SU-DHL-6 (cell line): ENCODE results near the gene FCHSD2.

Source experiments
- H2AFZ ChIP-seq: fragments of 200-600 bp; sonication (generic); 2 replicates; pipeline ENCODE4 v1.6.1; 2014; ENCODE audit warnings: low read depth, mild to moderate bottlenecking, moderate library complexity, mixed read lengths, antibody characterized with exemption, low read length; ENCODE audit not compliant: severe bottlenecking
- H3F3A ChIP-seq: fragments of 200-600 bp; shearing (Covaris generic); 2 replicates; pipeline ENCODE4 v1.6.0; 2016; ENCODE audit warnings: antibody characterized with exemption, mild to moderate bottlenecking; ENCODE audit not compliant: insufficient read depth
- H3K27ac ChIP-seq: fragments of 200-600 bp; sonication (generic); 2 replicates; pipeline ENCODE4 v1.5.1; 2016; ENCODE audit warnings: low read depth, mild to moderate bottlenecking, low read length, moderate library complexity, mixed read lengths
- H3K27me3 ChIP-seq: fragments of 200-600 bp; sonication (generic), shearing (Covaris generic); 2 replicates; pipeline ENCODE4 v1.6.0; 2014; ENCODE audit warnings: mild to moderate bottlenecking, low read length
- H3K36me3 ChIP-seq: fragments of 200-600 bp; sonication (generic); 2 replicates; pipeline ENCODE4 v1.6.1; 2014; ENCODE audit warnings: mild to moderate bottlenecking, low read length, mixed read lengths
- H3K4me2 ChIP-seq: fragments of 300-600, 200-600 bp; shearing (Covaris generic), sonication (generic); 2 replicates; pipeline ENCODE4 v1.6.0; 2014; ENCODE audit warnings: low read length, low read depth, mild to moderate bottlenecking; ENCODE audit not compliant: poor library complexity, severe bottlenecking
- H3K4me3 ChIP-seq: fragments of 200-600 bp; sonication (generic); 2 replicates; pipeline ENCODE4 v1.5.1; 2014; ENCODE audit warnings: antibody characterized with exemption, low read length, mild to moderate bottlenecking, mixed read lengths; ENCODE audit not compliant: insufficient read depth, poor library complexity, severe bottlenecking
- H3K79me2 ChIP-seq: fragments of 200-600 bp; sonication (generic); 2 replicates; pipeline ENCODE4 v1.6.1; 2014; ENCODE audit warnings: mild to moderate bottlenecking, low read length, moderate library complexity; ENCODE audit not compliant: insufficient read depth
- H3K9ac ChIP-seq: fragments of 200-600 bp; sonication (generic); 2 replicates; pipeline ENCODE4 v1.7.0; 2014; ENCODE audit warnings: mild to moderate bottlenecking, low read length
- H3K9me2 ChIP-seq: fragments of 200-600 bp; sonication (generic); replicated peaks from 2 replicates; pipeline ENCODE4 v1.6.1; 2014; ENCODE audit warnings: low read length; ENCODE audit not compliant: insufficient read depth
- H3K9me3 ChIP-seq: fragments of 200-600 bp; sonication (generic); 2 replicates; pipeline ENCODE4 v1.6.1; 2014; ENCODE audit warnings: low read length, mixed read lengths; ENCODE audit not compliant: insufficient read depth
- H4K20me1 ChIP-seq: fragments of 200-600 bp; sonication (generic); 2 replicates; pipeline ENCODE4 v1.6.1; 2014; ENCODE audit warnings: low read depth, mild to moderate bottlenecking, antibody characterized with exemption, low read length, moderate library complexity, mixed read lengths
- EZH2phosphoT487 ChIP-seq: fragments of 200-600 bp; sonication (generic), shearing (Covaris generic); conservative IDR thresholded peaks from 2 replicates; pipeline ENCODE4 v1.6.1; 2018; ENCODE audit warnings: mild to moderate bottlenecking, antibody characterized with exemption, low read length, moderate library complexity, mixed read lengths
- TF ChIP-seq, protein P1 (sequence below): fragments of 200-600 bp; sonication (generic); IDR thresholded peaks from one replicate; pipeline ENCODE4 v1.5.1; 2017; ENCODE audit warnings: antibody characterized with exemption, mild to moderate bottlenecking, low read length, moderate library complexity; ENCODE audit not compliant: insufficient read depth, poor library complexity, severe bottlenecking

FCHSD2 gene

DNA sequence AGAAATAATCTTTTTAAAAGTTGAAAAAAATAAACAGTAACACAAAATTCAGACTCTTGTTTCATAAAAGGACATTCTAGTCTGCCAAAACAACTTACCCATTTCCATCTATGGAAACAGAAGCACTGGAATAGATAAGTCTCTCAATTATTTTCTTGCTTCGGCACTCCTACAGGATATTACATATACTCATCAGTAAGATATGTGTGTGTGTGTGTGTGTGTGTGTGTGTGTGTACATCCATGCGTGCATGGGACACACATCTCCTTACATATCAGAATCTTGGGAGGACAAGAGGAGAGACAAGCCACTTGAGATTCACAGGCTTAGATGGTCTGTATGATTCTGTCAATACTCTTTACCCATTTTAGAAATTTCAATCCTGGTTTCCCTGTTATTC is 183.3 kb downstream of the FCHSD2 start:
- peaks cover 22% of the 10 kb centered on the region; the same call in 1 of the 2 replicates for H3K79me2 ChIP-seq
- H2AFZ ChIP-seq: no peak overlapping the region
- H3K36me3 ChIP-seq: peaks cover 34% of the 10 kb centered on the region
- no peak overlapping the region for H3K4me3 ChIP-seq
- H4K20me1 ChIP-seq: no peaks in the 10 kb centered on the region
- H3K9ac ChIP-seq: no peak overlapping the region
- H3K9me3 ChIP-seq: no peaks in the 10 kb centered on the region
- H3K27me3 ChIP-seq: no peaks in the 10 kb centered on the region
- H3K27ac ChIP-seq: no peak overlapping the region
- H3F3A ChIP-seq: no peaks in the 10 kb centered on the region
- TF ChIP-seq, protein P1, sequence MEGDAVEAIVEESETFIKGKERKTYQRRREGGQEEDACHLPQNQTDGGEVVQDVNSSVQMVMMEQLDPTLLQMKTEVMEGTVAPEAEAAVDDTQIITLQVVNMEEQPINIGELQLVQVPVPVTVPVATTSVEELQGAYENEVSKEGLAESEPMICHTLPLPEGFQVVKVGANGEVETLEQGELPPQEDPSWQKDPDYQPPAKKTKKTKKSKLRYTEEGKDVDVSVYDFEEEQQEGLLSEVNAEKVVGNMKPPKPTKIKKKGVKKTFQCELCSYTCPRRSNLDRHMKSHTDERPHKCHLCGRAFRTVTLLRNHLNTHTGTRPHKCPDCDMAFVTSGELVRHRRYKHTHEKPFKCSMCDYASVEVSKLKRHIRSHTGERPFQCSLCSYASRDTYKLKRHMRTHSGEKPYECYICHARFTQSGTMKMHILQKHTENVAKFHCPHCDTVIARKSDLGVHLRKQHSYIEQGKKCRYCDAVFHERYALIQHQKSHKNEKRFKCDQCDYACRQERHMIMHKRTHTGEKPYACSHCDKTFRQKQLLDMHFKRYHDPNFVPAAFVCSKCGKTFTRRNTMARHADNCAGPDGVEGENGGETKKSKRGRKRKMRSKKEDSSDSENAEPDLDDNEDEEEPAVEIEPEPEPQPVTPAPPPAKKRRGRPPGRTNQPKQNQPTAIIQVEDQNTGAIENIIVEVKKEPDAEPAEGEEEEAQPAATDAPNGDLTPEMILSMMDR: no peak
- TF ChIP-seq EZH2phosphoT487: no peak
- H3K4me2 ChIP-seq: no peak overlapping the region
- H3K9me2 ChIP-seq: no peaks in the 10 kb centered on the region

- Histone ChIP-seq H2AFZ (no peak overlapping the region), H3K27me3 (no peaks in the 10 kb centered on the region), H3K4me3 (no peak overlapping the region), H3K9me3 (no peaks in the 10 kb centered on the region), H3K36me3 (peaks cover 26% of the 10 kb centered on the region), H3K79me2 (peaks cover 34% of the 10 kb centered on the region; the same call in 1 of the 2 replicates), H4K20me1 (no peaks in the 10 kb centered on the region), H3K4me2 (no peak overlapping the region), H3K27ac (no peak overlapping the region), H3K9ac (no peak overlapping the region), H3K9me2 (no peaks in the 10 kb centered on the region), H3F3A (no peaks in the 10 kb centered on the region)
- TF ChIP-seq, protein P1: no peak
- TF ChIP-seq EZH2phosphoT487: no peak
These were observed 186.7 kb downstream of the FCHSD2 start for GRCh38 chr11:72955466-72955865.

DNA sequence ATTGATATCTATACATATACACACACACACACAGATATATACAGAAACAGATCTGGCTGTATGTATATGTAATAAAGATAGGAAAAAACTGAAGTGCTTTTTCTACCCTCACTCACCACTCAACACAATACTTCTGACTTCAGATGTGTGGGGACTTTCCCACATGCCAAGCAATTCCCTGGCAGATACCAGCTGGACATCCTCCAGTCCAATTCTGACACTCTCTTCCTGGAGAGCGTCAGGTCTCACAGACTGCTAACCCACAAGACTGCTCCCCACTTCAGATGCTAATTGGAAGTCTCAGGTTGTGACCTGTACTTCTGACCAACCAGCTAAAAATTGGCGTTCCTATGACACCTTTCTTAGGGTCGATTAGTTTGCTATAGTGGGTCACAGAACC is 187.3 kb downstream of the FCHSD2 start:
- no peak overlapping the region for H3K27ac ChIP-seq
- TF ChIP-seq, protein P1: no peak
- TF ChIP-seq EZH2phosphoT487: no peak

More for the DNA sequence above, 187.3 kb downstream of the FCHSD2 start:
- Histone ChIP-seq H3K9ac (no peak overlapping the region), H4K20me1 (no peaks in the 10 kb centered on the region), H2AFZ (no peak overlapping the region), H3K4me2 (no peak overlapping the region), H3K36me3 (peaks cover 29% of the 10 kb centered on the region), H3K9me2 (no peaks in the 10 kb centered on the region), H3K4me3 (no peak overlapping the region), H3F3A (no peaks in the 10 kb centered on the region), H3K79me2 (peaks cover 38% of the 10 kb centered on the region; the same call in 1 of the 2 replicates), H3K9me3 (no peaks in the 10 kb centered on the region), H3K27me3 (no peaks in the 10 kb centered on the region)
